Cerebellar nuclear complex (tissue), 1 donor: Measurements from ENCODE around the gene DGKI.

Source experiments
- DNase-seq, 2 experiments: peaks; one replicate each; lab custom pipeline; 2025; lab: John Stamatoyannopoulos, UW

DGKI gene

GRCh38 chr7:137411446-137411845, 435.3 kb downstream of the DGKI start:
- no peak for DNase-seq

- DNase-seq, result no peak
Measured at GRCh38 chr7:137408126-137408525, 438.6 kb downstream of the DGKI start.

- no peak for DNase-seq
Measured at GRCh38 chr7:137407078-137407477, 439.7 kb downstream of the DGKI start.

GRCh38 chr7:137404660-137405317, 442.0 kb downstream of the DGKI start:
- no peak for DNase-seq

- DNase-seq, result no peak
Measured at GRCh38 chr7:137403353-137403695, 443.4 kb downstream of the DGKI start.

GRCh38 chr7:137402536-137403352, 444.0 kb downstream of the DGKI start:
- DNase-seq, result no peak

- no peak for DNase-seq
Measured at GRCh38 chr7:137399827-137400823, 446.6 kb downstream of the DGKI start.

GRCh38 chr7:137396051-137396450, 450.7 kb downstream of the DGKI start:
- no peak for DNase-seq

- no peak for DNase-seq
Measured at GRCh38 chr7:137395420-137395819, 451.4 kb downstream of the DGKI start.

GRCh38 chr7:137393570-137393969, 453.2 kb downstream of the DGKI start:
- DNase-seq, result no peak

GRCh38 chr7:137390076-137390475, 456.7 kb downstream of the DGKI start:
- DNase-seq, result no peak

- no peak for DNase-seq
Measured at GRCh38 chr7:137388916-137389315, 457.9 kb downstream of the DGKI start.

- no peak for DNase-seq
Measured at GRCh38 chr7:137386966-137387365, 459.8 kb downstream of the DGKI start.

- DNase-seq, result no peak
Measured at GRCh38 chr7:137381045-137381444, 465.7 kb downstream of the DGKI start.

GRCh38 chr7:137373507-137373906, 473.3 kb downstream of the DGKI start:
- no peak for DNase-seq

GRCh38 chr7:137371616-137372015, 475.2 kb downstream of the DGKI start:
- no peak for DNase-seq

GRCh38 chr7:137366995-137367394, 479.8 kb downstream of the DGKI start:
- no peak for DNase-seq

- DNase-seq, result no peak
Measured at GRCh38 chr7:137363683-137364082, 483.1 kb downstream of the DGKI start.

GRCh38 chr7:137360087-137360679, 486.6 kb downstream of the DGKI start:
- DNase-seq, result no peak

GRCh38 chr7:137354961-137355360, 491.8 kb downstream of the DGKI start:
- DNase-seq, result no peak

GRCh38 chr7:137354396-137354795, 492.4 kb downstream of the DGKI start:
- DNase-seq, result no peak

- DNase-seq, result no peak
Measured at GRCh38 chr7:137351941-137352340, 494.8 kb downstream of the DGKI start.
